K562 (cell line): ENCODE data around the gene ITPKB. TPM values are rescaled to one million over a fixed set of nuclear protein-coding genes. Genes with fewer than 3 reads are reported as not detected.

Experiments
- ATAC-seq: fragments of 200-7000 bp; cut with Tn5 transposase; 3 replicates; pipeline ENCODE4 v1.9.1; 2020; ENCODE audit warnings: moderate library complexity
- BruUV-seq: library from RNA; stranded (reverse); fragments of 400-500 nt; replicated peaks from 2 replicates; lab custom pipeline; 2021; lab: Mats Ljungman, UMichigan
- CTCF ChIA-PET: fragments of 300-600 bp; formaldehyde crosslinking; extraction: SDS; loops from one replicate; lab custom pipeline; 2021; ENCODE audit warnings: low intra/inter-chr PET ratio; lab: Yijun Ruan, JAX
- POLR2A ChIA-PET: fragments of 300-600, 350-650 bp; sonication (Branson Sonifier 250); formaldehyde crosslinking; extraction: SDS; loops from one replicate; lab custom pipeline; 2021; ENCODE audit warnings: antibody characterized with exemption, inconsistent platforms; lab: Yijun Ruan, JAX
- DNase-seq, 4 experiments: peaks; one replicate each; pipeline versions ENCODE4 v3.0.0 to v3.0.0-alpha.2; 2011 to 2018; ENCODE audit warnings: low spot score in 3 of 4, mixed read lengths in 3 of 4; ENCODE audit errors: extremely low read depth in 1 of 4
- FAIRE-seq: peaks from 2 replicates; lab custom pipeline; 2011; peaks lifted over from hg19 to GRCh38; lab: Jason Lieb, UNC
- H2AFZ ChIP-seq: 2 replicates; pipeline ENCODE4 v1.6.0; 2011; ENCODE audit warnings: low read depth, low read length, control low read depth, inconsistent platforms
- H3K27ac ChIP-seq: fragments of 200-600 bp; 3 replicates; pipeline ENCODE4 v1.8.0; 2011; ENCODE audit warnings: low read depth, mild to moderate bottlenecking, control low read depth, inconsistent platforms, low read length, moderate library complexity, mixed read lengths; ENCODE audit errors: extremely low read depth
- H3K27me3 ChIP-seq, 2 experiments: fragments of 300-600 bp in 1 of 2; 2 replicates in 1 of 2; 3 replicates in 1 of 2; pipeline versions ENCODE4 v1.6.0 to v1.8.0; 2011; ENCODE audit warnings: inconsistent platforms in 2 of 2, low read length in 2 of 2, mild to moderate bottlenecking in 1 of 2, mixed read lengths in 1 of 2, moderate library complexity in 1 of 2; ENCODE audit not compliant: control insufficient read depth in 2 of 2, insufficient read depth in 2 of 2
- H3K36me3 ChIP-seq: fragments of 300-600 bp; 3 replicates; pipeline ENCODE4 v1.8.0; 2011; ENCODE audit warnings: mild to moderate bottlenecking, low read length, inconsistent platforms; ENCODE audit not compliant: control insufficient read depth, insufficient read depth
- H3K4me1 ChIP-seq, 2 experiments: fragments of 200-600 bp in 1 of 2; replicated peaks in 1 of 2; 2 replicates in 1 of 2; 3 replicates in 1 of 2; pipeline versions ENCODE4 v1.5.1 to v1.8.0; 2011; ENCODE audit warnings: inconsistent platforms in 2 of 2, low read length in 2 of 2, mild to moderate bottlenecking in 1 of 2, mixed read lengths in 1 of 2, moderate library complexity in 1 of 2; ENCODE audit not compliant: control insufficient read depth in 2 of 2, insufficient read depth in 2 of 2
- H3K4me2 ChIP-seq: 2 replicates; pipeline ENCODE4 v1.6.1; 2011; ENCODE audit warnings: low read length, control low read depth, inconsistent platforms, mixed read lengths; ENCODE audit not compliant: insufficient read depth
- H3K4me3 ChIP-seq: fragments of 200-600 bp; sonication (generic), shearing (Covaris generic); 2 replicates; pipeline ENCODE4 v1.5.1; 2016; ENCODE audit warnings: control low read depth, inconsistent platforms
- H3K79me2 ChIP-seq: fragments of 200-600 bp; 3 replicates; pipeline ENCODE4 v1.8.0; 2011; ENCODE audit warnings: low read length, inconsistent platforms; ENCODE audit not compliant: control insufficient read depth, insufficient read depth
- H3K9ac ChIP-seq, 2 experiments: 2 replicates each; pipeline versions ENCODE4 v1.6.0 to v1.6.1; 2011; ENCODE audit warnings: low read depth in 2 of 2, low read length in 2 of 2, control low read depth in 1 of 2, inconsistent platforms in 1 of 2, mild to moderate bottlenecking in 1 of 2, mixed read lengths in 1 of 2; ENCODE audit not compliant: insufficient read depth in 1 of 2
- H3K9me1 ChIP-seq: one replicate; pipeline ENCODE4 v1.6.0; 2011; ENCODE audit warnings: inconsistent platforms, mild to moderate bottlenecking, low read length, moderate library complexity; ENCODE audit not compliant: control insufficient read depth, insufficient read depth
- H3K9me3 ChIP-seq: replicated peaks from 2 replicates; pipeline ENCODE4 v1.5.1; 2011; ENCODE audit warnings: low read depth, low read length, inconsistent platforms; ENCODE audit not compliant: control insufficient read depth, insufficient read depth
- H4K20me1 ChIP-seq: replicated peaks from 2 replicates; pipeline ENCODE4 v1.6.1; 2011; ENCODE audit warnings: low read length, inconsistent platforms, mixed read lengths; ENCODE audit not compliant: control insufficient read depth, insufficient read depth
- BCL6 ChIP-seq: fragments of 250-450 bp; sonication (Bioruptor Pico); IDR thresholded peaks from 2 replicates; pipeline ENCODE4 v1.4.0; 2020
- KAT8 ChIP-seq: fragments of 450-650 bp; IDR thresholded peaks from 2 replicates; pipeline ENCODE4 v1.6.1; 2016; ENCODE audit warnings: low read depth, mild to moderate bottlenecking
- KLF13 ChIP-seq: fragments of 450-650 bp; IDR thresholded peaks from 2 replicates; pipeline ENCODE4 v1.6.1; 2016; ENCODE audit warnings: missing genetic modification characterization, low read depth, mild to moderate bottlenecking, missing compliant biosample characterization, moderate library complexity, borderline replicate concordance
- RBM25 ChIP-seq: fragments of 200-400 bp; formaldehyde crosslinking; IDR thresholded peaks from 2 replicates; pipeline ENCODE4 v1.6.1; 2018; ENCODE audit warnings: low read length, low read depth, moderate library complexity; ENCODE audit not compliant: severe bottlenecking
- WGBS: fragments of 100-300 bp; shearing (Covaris generic); methylation state at CpG from one replicate; pipeline ENCODE4 v1.1.6; 2016; ENCODE audit warnings: low coverage, mixed read lengths; ENCODE audit not compliant: insufficient coverage; ENCODE audit errors: missing lambda C conversion rate; 5-methylcytosine and 5-hydroxymethylcytosine counted together
- in situ Hi-C: fragments of 300-500 bp; cut with MboI; formaldehyde crosslinking; loops from 4 replicates; pipeline ENCODE4 v1.15.0; 2018; ENCODE audit warnings: inconsistent platforms, mixed read lengths
- intact Hi-C: fragments of 100-400 bp; cut with micrococcal nuclease; formaldehyde crosslinking; loops from 2 replicates; pipeline ENCODE4 v1.14.2; 2022
- polyA plus RNA-seq, 8 experiments: library from polyadenylated mRNA; depleted of rRNA in 4 of 8; stranded (reverse) in 5 of 8; unstranded in 3 of 8; fragments of >200 nt; fragmentation: Nextera tagmentation in 2 of 8; fragmentation: Illumina TruSeq in 1 of 8; extraction: Ambion mirVana in 2 of 8; extraction: Trizol in 1 of 8; gene quantifications; 2 replicates each; pipeline versions ENCODE4 v1.2.1 to v1.2.3, GENCODE V29; 2011 to 2014; ENCODE audit warnings: inconsistent platforms in 1 of 8, missing spikeins in 1 of 8
- total RNA-seq, 7 experiments: library from RNA; depleted of rRNA in 6 of 7; stranded (reverse); fragments of >200 nt in 6 of 7; fragmentation: Illumina TruSeq in 2 of 7; extraction: Trizol in 2 of 7; gene quantifications; 2 replicates each; pipeline versions ENCODE4 v1.2.1 to v1.2.3, GENCODE V29; 2011 to 2021; ENCODE audit warnings: low replicate concordance in 1 of 7
- TF ChIP-seq, protein P1 (sequence below): fragments of 450-650 bp; IDR thresholded peaks from 2 replicates; pipeline ENCODE4 v1.6.1; 2016; ENCODE audit warnings: low read depth, mild to moderate bottlenecking, moderate library complexity
- TF ChIP-seq, protein P2 (sequence below): fragments of 450-650 bp; IDR thresholded peaks from 2 replicates; pipeline ENCODE4 v1.6.1; 2018; ENCODE audit not compliant: partially characterized antibody

ITPKB gene
- total and polyA plus RNA-seq, 9 of the 15 experiments (the other 6 are each of a cell fraction or from before 2014, with no cell fraction given): 0.01 to 0.22 TPM; not detected in 7

DNA sequence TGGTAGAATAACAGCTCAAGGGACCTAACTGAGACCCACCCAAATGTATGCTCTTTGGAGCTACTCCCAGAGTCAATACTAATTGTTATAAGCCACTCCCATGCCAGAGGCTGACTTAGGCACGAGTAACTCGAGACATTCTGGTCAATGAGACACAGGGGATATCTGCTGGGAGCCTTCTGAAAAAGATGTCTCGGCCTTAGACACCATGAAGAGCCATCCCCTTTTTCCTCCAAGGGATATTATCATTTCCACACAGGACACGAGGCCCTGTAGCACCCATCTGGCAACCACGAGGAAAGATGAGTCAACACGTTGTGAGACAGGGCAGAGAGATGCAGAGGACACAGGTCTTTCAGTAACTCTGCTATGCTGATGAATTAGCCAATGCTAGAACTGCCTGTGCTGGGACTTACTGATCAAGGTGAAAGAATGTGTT is 30.7 kb downstream of the ITPKB start:
- CTCF ChIA-PET: no interaction called here
- H2AFZ ChIP-seq: no peak overlapping the region
- H3K9ac ChIP-seq: no peak overlapping the region
- H3K27ac ChIP-seq: no peak overlapping the region
- H3K9me3 ChIP-seq: no peaks in the 10 kb centered on the region
- peaks cover 19 to 54% of the 10 kb centered on the region in 2 experiments for H3K27me3 ChIP-seq
- H3K9me1 ChIP-seq: no peaks in the 10 kb centered on the region
- ATAC-seq (no peak), DNase-seq (no peak), FAIRE-seq (no peak)
- no peaks in the 10 kb centered on the region for H3K36me3 ChIP-seq
- no peak overlapping the region for H3K4me3 ChIP-seq
- no peak overlapping the region for H3K4me2 ChIP-seq
- no TSS peak for BruUV-seq
- H4K20me1 ChIP-seq: no peaks in the 10 kb centered on the region; the same call in 1 of the 2 replicates
- in situ Hi-C loops (no loop called here), intact Hi-C loops (no loop called here)
- POLR2A ChIA-PET: interaction anchor here (0.7 kb wide), 3 partner anchors 11 to 1460 kb away, joined by 3 to 4 read pairs (median 3); no protein-coding TSS in a partner anchor
- 0% methylated on average over 6 of the region's 6 CpGs for WGBS
- peaks cover 4 to 10% of the 10 kb centered on the region in 2 experiments; a peak in 2 of 5 replicates for H3K4me1 ChIP-seq
- H3K79me2 ChIP-seq: no peaks in the 10 kb centered on the region
- TF ChIP-seq, protein P1, sequence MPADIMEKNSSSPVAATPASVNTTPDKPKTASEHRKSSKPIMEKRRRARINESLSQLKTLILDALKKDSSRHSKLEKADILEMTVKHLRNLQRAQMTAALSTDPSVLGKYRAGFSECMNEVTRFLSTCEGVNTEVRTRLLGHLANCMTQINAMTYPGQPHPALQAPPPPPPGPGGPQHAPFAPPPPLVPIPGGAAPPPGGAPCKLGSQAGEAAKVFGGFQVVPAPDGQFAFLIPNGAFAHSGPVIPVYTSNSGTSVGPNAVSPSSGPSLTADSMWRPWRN: no peak
- TF ChIP-seq KLF13 (no peak), BCL6 (CRISPR knock-in tag) (no peak), KAT8 (no peak), RBM25 (no peak)
- TF ChIP-seq, protein P2, sequence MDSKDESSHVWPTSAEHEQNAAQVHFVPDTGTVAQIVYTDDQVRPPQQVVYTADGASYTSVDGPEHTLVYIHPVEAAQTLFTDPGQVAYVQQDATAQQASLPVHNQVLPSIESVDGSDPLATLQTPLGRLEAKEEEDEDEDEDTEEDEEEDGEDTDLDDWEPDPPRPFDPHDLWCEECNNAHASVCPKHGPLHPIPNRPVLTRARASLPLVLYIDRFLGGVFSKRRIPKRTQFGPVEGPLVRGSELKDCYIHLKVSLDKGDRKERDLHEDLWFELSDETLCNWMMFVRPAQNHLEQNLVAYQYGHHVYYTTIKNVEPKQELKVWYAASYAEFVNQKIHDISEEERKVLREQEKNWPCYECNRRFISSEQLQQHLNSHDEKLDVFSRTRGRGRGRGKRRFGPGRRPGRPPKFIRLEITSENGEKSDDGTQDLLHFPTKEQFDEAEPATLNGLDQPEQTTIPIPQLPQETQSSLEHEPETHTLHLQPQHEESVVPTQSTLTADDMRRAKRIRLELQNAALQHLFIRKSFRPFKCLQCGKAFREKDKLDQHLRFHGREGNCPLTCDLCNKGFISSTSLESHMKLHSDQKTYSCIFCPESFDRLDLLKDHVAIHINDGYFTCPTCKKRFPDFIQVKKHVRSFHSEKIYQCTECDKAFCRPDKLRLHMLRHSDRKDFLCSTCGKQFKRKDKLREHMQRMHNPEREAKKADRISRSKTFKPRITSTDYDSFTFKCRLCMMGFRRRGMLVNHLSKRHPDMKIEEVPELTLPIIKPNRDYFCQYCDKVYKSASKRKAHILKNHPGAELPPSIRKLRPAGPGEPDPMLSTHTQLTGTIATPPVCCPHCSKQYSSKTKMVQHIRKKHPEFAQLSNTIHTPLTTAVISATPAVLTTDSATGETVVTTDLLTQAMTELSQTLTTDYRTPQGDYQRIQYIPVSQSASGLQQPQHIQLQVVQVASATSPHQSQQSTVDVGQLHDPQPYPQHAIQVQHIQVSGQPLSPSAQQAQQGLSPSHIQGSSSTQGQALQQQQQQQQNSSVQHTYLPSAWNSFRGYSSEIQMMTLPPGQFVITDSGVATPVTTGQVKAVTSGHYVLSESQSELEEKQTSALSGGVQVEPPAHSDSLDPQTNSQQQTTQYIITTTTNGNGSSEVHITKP: no peak
